ENCODE data around the gene CEP83.
A peak's percentile ranks its signal among the peaks of the same experiment; 100 is the strongest.
"Not testable (repeated sequence)": the region's sequence is repeated elsewhere in the genome, so short reads cannot be mapped to it uniquely, and the experiment has no call there.

The CEP83 gene, protein sequence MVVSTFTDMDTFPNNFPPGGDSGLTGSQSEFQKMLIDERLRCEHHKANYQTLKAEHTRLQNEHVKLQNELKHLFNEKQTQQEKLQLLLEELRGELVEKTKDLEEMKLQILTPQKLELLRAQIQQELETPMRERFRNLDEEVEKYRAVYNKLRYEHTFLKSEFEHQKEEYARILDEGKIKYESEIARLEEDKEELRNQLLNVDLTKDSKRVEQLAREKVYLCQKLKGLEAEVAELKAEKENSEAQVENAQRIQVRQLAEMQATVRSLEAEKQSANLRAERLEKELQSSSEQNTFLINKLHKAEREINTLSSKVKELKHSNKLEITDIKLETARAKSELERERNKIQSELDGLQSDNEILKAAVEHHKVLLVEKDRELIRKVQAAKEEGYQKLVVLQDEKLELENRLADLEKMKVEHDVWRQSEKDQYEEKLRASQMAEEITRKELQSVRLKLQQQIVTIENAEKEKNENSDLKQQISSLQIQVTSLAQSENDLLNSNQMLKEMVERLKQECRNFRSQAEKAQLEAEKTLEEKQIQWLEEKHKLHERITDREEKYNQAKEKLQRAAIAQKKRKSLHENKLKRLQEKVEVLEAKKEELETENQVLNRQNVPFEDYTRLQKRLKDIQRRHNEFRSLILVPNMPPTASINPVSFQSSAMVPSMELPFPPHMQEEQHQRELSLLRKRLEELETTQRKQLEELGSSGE

DNA sequence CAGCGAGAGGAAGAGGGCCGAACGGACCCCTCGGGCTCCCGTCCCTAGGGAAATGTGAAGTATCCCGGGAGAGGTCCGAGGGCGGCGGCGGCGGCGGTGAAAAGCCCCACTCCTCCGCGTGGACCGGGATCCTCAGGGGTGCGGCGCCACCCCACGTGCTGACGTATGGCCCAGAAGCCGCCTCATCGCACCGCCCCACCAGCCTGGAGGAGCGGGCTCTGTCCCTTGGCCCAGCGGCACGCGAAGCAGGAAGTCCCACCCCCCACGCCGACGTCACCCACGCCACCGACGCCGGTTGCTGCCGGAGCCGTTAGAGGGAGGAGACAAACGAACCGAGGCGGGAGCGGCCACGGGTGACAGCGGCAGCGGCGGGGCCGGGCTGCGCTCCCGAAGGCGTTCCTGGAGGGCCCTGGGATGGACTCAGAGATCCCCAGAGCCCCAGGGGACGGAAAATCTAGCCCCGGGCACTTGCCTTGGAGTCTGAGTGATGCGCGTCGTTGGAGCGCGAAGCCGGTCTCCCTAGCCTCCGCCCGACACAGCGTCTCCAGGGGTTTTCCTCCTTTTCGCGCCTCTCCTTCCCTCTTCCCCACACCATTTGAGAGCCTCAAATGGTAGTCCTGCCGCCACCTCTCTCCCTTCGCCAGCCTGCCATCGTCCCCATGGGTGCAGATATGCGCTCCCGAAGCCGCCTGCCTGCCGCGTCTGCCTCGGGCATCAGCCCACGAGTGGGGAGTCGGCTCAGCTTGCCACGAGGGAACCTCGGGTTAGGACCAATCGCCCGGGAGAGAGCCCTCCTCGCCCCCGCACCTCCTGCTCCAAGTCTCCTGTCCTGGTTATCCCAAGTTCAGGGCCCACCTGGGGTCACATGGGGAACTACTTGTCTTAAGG, at the start of gene CEP83:
Gene CEP83, minus strand, starts transcription at position 140 of the 888 bp plus-strand sequence. CDS start 47,377 bp downstream, outside the sequence.
- peak; percentile 95 for DNase-seq

DNA sequence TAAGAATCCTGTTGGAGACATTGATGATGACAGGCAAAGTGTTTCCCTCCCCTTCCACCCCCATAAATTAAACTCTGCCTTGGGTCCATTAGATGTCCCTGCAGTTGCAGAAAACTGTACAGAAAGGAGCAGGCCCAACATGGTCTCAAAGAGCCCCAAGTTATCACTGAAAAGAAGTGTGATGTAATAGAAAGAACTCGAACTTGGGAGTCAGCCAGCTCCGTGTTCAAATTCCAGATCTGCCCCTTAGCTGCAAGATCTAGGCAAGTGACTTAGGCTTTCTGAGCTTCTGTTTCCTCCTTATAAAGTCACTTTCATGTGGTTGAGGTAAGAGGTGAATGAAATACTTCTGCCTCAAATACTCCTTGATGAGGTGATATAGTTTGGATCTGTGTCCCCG, 49.6 kb upstream of the CEP83 start:
- DNase-seq, result no peak

DNA sequence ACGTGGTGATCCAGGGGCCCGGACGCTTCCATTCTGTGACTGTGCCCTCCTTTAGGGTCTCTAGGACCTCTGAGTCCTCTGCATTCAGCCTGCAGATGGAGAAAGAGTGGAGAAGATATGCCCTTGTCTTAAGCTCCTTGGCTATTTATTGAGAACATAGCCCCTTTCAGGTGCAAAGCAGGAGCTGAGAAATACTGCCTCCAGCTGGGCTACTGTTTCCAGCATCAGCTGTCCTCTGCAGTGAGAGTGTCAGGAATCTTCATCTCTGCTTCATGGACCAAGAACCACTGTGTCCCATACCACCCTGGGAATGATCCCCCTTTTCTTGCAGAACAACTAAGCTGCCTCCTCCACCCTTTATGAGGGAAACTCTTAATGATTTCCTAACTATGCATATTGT, 47.8 kb upstream of the CEP83 start:
- no peak for DNase-seq

- no peak for DNase-seq
These were observed 44.7 kb upstream of the CEP83 start for GRCh38 chr12:94504386-94504785.

DNA sequence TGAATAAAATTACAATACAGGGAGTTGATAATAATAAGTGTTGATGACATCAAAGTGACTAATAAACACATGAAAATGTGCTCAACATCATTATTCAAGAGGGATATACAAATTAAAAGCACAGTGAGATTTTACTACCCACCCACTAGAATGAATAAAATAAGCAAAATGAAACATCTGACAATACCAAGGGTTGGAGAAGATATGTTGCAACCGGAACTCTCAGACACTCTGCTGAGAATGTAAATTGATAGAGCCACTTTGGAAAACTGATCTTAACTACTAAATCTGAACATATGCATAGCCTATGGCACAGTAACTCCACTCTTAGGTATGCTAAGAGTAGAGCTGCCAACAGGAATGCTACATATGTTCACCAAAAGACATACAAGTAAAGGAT, 44.0 kb upstream of the CEP83 start:
- no peak for DNase-seq

DNA sequence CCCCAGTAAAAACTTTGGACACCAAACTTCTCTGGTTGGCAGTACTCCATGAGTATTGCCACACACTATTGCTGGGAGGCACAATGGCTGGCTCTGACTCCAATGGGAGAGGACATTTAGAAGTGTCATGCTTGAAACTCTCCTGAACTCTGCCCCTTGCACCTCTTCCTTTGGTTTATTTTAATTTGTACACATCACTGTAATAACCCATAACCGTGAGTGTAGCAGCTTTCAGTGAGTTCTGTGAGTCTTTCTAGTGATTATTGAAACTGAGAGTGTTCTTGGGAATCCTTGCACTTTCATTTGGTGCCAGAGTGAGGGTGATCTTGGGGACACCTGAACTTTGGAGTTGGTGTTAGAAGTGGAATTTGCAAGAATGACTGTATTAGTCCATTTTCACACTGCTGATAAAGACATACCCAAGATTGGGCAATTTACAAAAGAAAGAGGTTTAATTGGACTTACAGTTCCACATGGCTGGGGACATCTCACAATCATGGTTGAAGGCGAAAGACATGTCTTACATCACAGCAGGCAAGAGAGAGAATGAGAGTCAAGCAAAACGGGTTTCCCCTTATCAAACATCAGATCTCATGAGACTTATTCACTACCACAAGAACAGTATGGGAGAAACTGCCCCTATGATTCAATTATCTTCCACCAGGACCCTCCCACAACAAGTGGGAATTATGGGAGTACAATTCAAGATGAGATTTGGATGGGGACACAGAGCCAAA, 41.3 kb upstream of the CEP83 start:
- no peak for DNase-seq

GRCh38 chr12:94498698-94499097, 39.0 kb upstream of the CEP83 start:
- DNase-seq, result no peak

DNA sequence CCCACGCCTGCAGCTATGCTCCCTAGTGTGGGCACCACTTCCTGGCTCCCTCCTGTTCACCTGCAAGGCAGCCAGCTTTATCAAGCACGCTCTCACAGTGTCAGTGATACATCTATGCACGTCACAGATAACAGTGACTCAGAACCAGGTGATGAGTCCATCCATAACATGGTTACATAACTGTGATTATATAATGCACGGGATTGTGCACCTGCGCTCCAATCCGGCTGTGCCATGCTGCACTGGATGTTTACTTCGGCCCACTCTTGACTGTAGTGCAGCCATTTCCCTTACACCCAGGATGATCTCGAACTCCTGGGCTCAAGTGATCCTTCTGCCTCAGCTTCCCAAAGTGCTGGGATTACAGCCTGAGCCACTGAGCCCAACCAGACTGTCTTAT, 38.4 kb upstream of the CEP83 start:
- DNase-seq, result no peak

DNA sequence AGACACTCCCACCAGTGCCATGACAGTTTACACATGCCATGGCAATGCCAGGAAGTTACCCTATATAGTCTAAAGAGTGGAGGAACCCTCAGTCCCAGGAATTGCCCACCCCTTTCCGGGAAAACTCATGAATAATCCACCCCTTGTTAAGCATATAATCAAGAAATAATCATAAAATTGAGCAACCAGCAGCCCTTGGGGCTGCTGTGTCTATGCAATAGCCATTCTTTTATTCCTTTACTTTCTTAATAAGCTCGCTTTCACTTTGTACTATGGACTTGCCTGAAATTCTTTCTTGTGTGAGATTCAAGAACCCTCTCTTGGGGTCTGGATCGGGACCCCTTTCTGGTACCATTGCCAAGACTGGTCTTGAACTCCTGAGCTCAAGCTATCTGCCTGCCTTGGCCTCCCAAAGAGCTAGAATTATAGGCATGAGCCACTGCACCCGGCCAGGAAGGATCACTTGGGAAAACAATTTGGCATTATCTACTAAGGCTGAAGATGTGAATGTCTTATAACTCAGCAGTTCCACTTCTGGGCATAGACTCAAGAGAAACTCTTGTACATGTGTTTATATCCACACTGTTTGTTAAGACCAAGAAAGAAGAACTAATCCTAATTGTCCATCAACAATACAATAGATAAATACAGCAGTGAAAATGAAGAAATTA, 35.9 kb upstream of the CEP83 start:
- DNase-seq, result no peak

GRCh38 chr12:94491489-94491888, 31.8 kb upstream of the CEP83 start:
- DNase-seq, result no peak

DNA sequence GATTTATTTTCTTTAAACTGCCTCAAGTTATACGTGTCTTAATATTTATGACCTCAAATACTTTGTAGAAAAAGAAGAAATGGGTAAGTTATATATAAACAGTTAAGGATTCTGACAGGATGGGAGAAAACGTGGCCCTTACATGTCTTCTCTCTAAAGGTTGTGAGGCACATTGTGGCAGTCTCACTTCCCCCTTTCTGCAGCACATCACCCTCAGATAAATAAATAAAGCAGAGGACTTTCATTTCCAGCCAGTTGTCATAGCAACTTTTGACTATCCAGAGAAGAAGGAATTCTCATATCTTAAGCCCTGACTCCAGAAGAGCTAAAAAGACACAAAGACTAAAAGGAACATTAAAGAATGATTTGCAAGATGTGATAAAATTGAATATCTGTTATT, 28.8 kb upstream of the CEP83 start:
- DNase-seq, result no peak

DNA sequence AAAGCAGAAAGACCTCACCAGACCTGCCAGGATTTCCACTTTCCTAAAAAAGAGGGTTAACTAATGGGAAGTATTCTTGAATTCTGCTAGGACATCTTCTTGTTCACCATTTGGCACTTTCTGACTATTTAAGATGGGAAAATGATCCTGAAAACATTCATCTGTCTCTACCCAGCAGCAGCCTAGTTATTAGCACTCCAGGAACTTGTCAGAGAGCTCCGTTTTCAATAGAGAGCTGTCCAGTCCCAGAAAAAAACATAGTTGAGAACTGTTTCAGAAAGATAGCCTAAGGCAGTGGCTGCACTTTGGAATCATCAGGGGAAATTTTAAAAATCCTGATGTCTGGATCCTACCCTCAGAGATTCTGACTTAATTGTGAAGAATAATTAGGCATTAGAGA, 22.1 kb upstream of the CEP83 start:
- DNase-seq, result no peak

GRCh38 chr12:94469522-94469921, 9.9 kb upstream of the CEP83 start:
- DNase-seq, result no peak

- no peak for DNase-seq
These were observed 921 bp upstream of the CEP83 start for GRCh38 chr12:94460616-94460959.

GRCh38 chr12:94458877-94459727, 565 bp downstream of the CEP83 start:
- no peak for DNase-seq

DNA sequence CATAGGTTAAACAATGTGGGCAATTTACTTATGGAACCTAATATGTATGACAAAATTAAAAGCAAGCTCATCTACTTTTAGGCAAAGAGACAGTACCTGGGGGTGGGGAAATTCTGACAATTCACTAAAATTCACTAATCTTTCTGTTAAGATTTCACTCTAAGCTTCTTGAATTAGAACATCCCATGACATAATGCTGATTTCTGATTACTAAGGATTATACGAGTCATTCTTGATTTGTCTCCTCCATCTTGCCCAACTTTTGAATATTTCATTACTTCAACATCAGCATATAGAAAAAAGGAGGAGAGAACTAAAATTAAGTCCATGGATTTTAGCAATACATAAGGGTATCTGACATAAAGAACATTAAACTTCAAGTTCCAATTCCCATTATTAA, 2.4 kb downstream of the CEP83 start:
- DNase-seq, result no peak

DNA sequence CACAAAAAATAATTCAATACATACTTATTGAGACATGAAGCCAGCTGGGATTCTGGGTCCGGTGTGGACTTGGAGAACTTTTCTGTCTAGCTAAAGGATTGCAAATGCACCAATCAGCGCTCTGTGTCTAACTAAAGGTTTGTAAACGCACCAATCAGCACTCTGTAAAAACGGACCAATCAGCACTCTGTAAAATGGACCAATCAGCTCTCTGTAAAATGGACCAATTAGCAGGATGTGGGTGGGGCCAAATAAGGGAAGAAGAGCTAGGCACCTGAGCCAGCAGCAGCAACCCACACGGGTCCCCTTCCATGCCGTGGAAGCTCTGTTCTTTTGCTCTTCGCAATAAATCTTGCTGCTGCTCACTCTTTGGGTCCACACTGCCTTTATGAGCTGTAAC, 5.3 kb downstream of the CEP83 start:
- not testable (repeated sequence) for DNase-seq

GRCh38 chr12:94445662-94446061, 14.0 kb downstream of the CEP83 start:
- no peak for DNase-seq

GRCh38 chr12:94437303-94437702, 22.4 kb downstream of the CEP83 start:
- no peak for DNase-seq

GRCh38 chr12:94435511-94435927, 24.1 kb downstream of the CEP83 start:
- DNase-seq, result no peak

- no peak for DNase-seq
These were observed 25.5 kb downstream of the CEP83 start for GRCh38 chr12:94434171-94434570.

All from activated gamma-delta T cell treated with Interleukin-2 at 50 U/mL for 16 hours (primary cell).